Heart left ventricle (tissue), 13 donors: ENCODE results near the gene TH.

Experiments
- CTCF ChIP-seq, 12 donors: fragments of 200-600 bp; sonication (generic) in 4 of 12; IDR thresholded peaks; one replicate each; pipeline versions ENCODE4 v1.5.0 to v1.8.0; 2018 to 2022; ENCODE audit warnings: antibody characterized with exemption in 12 of 12, mild to moderate bottlenecking in 5 of 12
- POLR2A ChIP-seq, 2 donors: fragments of 450-650 bp; IDR thresholded peaks; one replicate each; pipeline ENCODE4 v1.6.1; 2017; ENCODE audit warnings: antibody characterized with exemption in 2 of 2, mild to moderate bottlenecking in 2 of 2, moderate library complexity in 2 of 2
- donor health status: ischemic (EF 13 %, LVEDD 7.1; RV severe dilation, severe dysfunction).
- donor health status: DM: no; HTN: yes; CAD: no.
- donor health status: DM: no; HTN: no; CAD: no.
- donor health status: ischemic (EF 25% LVEDD 6.9; RV normal size, moderate dysfunction).
- donor health status: ischemic (EF 25% LVEDD 5.7; RV mildly dilated, moderate dysfunction).
- donor health status: ischemic (EF 35%, LVEDD 5.7; RV mildly dilated, moderate dysfunction).
- donor health status: nonischemic (EF 11% LVEDD 7.7; RV severe dilation, severe dysfunction).
- donor health status: DM: yes; HTN: yes; CAD: no.
- donor health status: PGD.
- donor health status: ischemic (EF 29% LVEDD 5.4; RV normal size, mild dysfunction).
- donor health status: nonischemic (EF 23%, LVEDD 6.1; RV moderate dilation, normal function).

GRCh38 chr11:2143799-2144543 lies 27.6 kb downstream of the TH start:
- TF ChIP-seq CTCF (IDR thresholded peaks at IDR 0.05) (peak in 10 of 12 donors; percentile 7 to 52 (median 32)), POLR2A (IDR thresholded peaks at IDR 0.05) (no peak)
